HG03039 (cell line): ENCODE measurements around the gene TBCCD1.
"Not testable (repeated sequence)": the region's sequence is repeated elsewhere in the genome, so short reads cannot be mapped to it uniquely, and the experiment has no call there.

Source experiments
- ATAC-seq: cut with Tn5 transposase; IDR thresholded peaks from one replicate; pipeline ENCODE4 v1.9.1; 2021; ENCODE audit warnings: mild to moderate bottlenecking, moderate library complexity; ENCODE audit not compliant: unreplicated experiment

Gene TBCCD1

DNA sequence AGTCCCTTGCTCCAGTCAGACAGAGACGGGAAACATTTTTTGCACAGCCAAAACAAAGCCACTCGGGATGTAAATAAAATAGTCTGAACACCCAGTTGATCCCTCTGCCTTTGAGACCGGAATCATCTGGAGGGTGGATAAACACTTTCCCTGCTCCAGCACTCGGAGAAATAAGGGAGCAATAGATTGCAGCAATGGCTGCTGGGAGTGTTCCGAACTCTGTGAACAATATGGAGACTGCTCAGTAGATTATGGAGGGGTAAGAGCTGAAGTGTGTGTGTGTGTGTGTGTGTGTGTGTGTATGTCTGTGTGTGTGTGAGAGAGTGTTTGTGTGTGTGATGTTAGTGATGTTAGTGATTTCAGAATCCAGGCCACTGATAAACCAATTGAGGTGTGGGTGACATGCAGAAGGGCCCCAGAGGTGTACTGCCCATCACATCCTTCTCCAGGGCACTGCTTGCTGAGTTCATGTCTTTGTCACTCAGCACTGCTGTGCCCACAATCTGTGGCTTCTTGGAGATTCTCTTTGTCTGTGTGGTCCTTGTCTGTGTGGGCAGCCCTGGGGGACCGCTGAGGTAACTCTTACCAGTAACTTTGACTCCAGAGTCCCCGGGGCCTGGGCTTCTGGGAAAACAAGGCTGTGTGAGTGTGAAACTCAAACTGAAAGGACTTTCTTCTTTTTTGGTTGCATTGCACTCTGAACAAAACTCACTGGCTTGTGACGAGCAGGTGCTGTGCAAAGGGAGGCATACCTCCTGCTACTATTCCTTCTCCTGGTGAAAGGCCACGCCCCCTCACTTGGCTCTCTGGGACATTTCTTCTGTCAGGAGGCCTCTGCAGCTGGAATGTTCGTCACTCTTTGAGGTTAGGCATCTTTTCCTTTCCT is 45.9 kb downstream of the TBCCD1 start:
- ATAC-seq = peak; percentile 52

GRCh38 chr3:186520431-186520830 is 46.7 kb downstream of the TBCCD1 start:
- no peak for ATAC-seq

DNA sequence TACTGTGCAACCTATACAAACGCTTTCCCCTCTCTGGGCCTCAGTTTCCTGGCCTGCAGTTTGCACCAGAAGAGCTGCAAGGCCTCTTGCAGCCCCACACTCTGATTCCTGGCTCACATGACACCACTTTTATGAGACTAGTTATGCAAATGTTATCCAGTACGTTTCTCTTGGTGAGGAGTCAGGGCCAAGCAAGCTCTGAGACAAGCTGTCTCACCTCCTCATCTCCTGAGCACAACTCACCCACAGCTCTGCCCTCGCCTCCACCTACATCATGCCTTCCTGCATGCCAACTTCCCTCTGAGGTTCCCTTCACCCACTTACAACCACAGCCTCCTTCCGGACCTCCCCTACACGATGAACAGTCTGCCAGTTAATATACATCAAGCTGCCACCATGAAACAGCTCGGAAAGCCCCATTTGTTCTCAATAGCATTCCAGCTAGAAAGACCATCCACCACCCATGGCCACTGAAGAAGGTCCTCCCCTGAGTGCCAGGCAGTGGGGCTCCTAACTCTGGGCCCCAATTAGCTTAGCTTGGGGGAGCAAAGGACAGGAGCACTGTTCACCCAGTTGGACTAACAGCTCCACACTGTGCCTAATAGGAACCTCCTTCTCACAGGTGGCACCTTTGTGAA is 48.0 kb downstream of the TBCCD1 start:
- ATAC-seq = no peak

DNA sequence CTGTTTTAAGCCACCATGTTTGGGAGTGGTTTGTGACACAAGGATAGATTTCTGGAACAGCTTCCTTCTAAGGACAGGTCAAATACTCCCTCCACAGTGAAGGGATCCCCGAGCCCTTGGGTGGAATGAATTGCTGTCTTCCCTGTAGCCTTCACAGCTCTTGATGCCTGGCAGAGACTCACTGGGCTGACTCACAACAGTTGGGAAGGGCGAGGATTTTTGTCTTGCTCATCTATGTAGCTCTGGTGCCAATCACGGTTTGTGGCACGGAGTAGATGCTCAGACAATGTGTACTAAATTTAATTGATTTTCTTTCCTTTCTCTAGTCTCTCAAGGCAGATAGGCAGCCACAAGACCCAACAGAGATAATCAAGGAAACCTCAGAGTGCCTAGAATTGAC is 49.9 kb downstream of the TBCCD1 start:
- no peak for ATAC-seq

DNA sequence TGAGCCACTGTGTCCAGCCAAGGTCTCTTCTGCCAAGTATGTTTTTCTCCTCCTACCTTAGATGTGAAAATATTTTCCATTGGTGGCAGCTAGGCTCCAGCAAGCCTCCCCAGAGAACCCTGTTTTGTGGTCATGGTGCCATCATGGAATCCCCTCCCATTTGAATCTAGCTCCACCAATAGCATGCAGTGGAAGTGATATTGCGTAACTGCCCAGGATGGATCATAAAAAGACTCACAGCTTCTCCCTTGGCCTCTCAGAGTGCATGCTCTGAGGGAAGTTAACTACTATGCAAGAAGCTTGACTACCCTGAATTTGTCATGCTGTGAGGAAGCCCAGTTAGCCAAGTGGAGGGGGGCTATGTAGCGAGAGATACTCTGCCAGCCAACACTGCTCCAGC is 50.5 kb downstream of the TBCCD1 start:
- no peak for ATAC-seq

DNA sequence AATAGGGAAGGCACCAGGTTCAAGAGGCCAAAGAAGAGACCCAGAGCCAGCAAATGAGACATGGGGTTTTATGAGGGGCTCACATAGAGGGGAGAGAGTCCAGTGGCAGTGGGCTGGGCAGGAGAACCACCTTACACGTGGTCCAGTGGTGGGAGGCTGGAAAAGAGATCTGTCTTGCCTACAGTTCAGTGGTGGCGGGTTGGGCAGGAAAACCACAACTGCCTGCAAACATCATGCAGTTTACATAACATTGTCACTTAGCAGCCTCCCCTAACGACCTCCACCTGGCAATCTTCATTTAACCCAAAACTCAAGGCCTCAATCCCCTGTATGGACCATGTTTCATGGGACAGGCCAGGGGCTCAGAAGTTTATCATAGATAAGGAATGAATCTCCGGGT is 52.0 kb downstream of the TBCCD1 start:
- no peak for ATAC-seq

DNA sequence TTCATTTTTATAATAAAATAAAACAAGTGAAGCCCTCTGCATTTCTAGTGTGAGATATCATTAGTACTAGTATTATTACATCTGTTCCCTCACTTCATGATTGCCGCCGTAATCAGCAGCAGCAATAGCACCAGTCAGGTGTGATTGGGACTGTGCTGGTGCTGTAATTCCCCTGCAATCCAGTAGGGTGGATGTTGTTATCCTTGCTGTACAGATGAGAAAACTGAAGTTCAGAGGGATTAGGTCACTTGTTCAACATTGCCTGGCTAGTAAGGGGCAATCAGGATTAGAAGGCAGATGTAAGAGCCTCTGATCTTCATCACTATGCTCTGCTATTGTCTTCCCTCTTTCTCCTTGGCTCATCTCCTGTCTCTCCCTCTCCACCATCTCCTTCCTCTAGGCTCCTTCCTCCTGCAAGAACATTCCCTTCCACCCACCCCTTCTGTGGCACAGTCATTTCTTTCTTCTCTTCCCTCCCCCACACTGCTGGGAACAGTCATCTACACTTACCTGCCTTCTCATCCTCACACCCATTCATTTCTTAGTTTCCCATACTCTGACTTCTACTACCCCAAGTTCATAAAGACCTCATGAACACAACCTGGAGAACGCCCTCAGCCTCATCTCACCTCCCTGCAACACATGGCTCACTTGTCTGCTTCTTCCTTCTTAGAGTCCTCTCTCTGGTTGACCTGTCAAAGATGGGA is 52.7 kb downstream of the TBCCD1 start:
- ATAC-seq = no peak

- ATAC-seq = no peak
Measured at GRCh38 chr3:186513386-186513785, 53.8 kb downstream of the TBCCD1 start.

DNA sequence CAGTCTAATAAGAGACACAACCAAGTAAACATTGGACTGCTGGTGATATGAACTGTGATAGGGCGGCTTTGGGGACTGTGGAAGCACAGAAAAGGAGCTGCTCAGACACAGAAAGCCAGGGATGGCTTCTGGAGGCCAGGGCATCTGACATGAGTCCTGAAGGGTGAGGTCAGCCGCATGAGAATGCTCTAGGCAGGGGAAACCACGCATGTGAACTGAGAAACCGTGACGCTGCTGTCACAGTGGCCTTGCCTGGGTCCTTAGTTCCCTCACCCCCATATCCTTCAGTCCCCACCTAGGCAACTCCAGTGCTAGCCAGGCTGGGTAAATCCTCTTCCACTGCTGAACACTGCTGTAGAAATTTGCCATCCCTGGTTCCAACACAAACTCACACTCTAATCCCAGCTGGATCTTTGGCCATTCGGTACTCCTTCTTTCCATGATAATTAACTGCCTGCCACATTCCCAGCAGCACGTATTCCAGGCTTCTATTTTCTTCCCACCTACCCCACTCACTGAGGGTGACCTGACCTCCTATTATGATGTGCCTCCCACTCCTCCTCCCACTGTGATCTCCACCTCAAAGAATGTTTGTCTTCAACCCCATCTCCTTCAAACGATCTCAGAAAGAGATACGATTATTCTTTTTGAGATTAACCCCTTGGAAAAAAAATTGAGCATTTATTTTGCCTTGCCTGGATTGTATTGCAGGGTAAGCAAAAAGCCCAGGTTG is 54.4 kb downstream of the TBCCD1 start:
- ATAC-seq = no peak

DNA sequence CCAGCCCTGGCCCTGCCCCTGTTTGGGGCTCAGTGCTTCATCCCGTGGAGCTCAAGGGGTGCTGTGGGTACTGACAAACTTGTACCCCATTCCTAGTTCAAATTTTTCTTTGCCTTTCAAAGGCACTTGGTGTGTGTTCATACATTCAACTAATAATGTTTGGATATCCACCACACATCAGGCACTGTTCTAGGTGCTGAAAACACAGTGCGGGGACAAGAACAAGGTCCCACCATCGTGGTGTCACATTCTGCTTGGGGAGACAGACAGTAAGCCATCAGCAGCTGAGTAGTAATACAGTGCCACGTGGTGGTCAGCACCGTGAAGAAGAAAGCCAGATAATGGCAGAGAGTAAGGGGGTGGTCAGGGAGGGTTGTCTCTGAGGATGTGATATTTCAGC is 55.4 kb downstream of the TBCCD1 start:
- no peak for ATAC-seq

GRCh38 chr3:186511245-186511644 is 55.9 kb downstream of the TBCCD1 start:
- ATAC-seq = peak; percentile 64

GRCh38 chr3:186510374-186511079 is 56.6 kb downstream of the TBCCD1 start:
- ATAC-seq = no peak

- no peak for ATAC-seq
Measured at GRCh38 chr3:186509423-186509822, 57.7 kb downstream of the TBCCD1 start.

GRCh38 chr3:186506857-186507256 is 60.3 kb downstream of the TBCCD1 start:
- no peak for ATAC-seq

DNA sequence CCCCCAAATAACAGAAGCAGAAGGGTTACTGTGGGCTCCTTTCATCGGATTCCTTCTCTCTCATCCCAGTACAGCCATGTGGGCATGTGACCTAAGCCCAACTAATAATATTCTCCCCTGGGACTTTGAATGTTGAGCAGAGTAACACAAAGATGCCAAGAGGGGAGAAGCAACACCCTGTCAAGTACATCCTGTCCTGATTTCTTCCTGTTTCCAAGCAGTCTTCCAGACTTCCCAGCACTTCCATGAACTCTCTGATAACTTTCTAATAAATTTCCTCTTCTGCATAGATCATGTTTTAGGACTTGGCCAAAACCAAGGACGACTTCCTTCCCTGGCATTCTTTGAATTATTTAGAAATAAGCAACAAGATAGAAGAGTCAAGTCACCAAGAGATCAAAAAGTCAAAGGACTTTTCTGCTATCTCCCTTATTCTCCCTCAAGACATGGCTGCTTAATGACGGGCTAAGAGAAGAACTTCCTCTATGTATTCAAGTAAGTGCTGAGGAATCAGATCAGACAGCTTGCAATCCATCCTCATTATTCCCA is 60.9 kb downstream of the TBCCD1 start:
- ATAC-seq = no peak

- no peak for ATAC-seq
Measured at GRCh38 chr3:186502966-186503712, 64.0 kb downstream of the TBCCD1 start.

GRCh38 chr3:186502138-186502948 is 64.8 kb downstream of the TBCCD1 start:
- no peak for ATAC-seq

DNA sequence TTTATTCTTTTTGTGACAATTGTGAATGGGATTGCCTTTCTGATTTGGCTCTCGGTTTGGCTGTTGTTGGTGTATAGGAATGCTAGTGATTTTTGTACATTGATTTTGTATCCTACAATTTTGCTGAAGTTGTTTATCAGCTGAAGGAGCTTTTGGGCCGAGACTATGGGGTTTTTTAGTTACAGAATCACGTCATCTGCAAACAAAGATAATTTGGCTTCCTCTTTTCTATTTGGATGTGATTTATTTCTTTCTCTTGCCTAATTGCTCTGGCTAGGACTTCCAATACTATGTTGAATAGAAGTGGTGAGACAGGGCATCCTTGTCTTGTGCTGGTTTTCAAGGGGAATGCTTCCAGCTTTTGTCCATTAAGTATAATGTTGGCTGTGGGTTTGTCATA is 67.2 kb downstream of the TBCCD1 start:
- ATAC-seq = not testable (repeated sequence)

GRCh38 chr3:186498022-186498421 is 69.1 kb downstream of the TBCCD1 start:
- ATAC-seq = not testable (repeated sequence)
